HG03280 (cell line): Measurements from ENCODE around the gene PMM1.
"Not testable (repeated sequence)": the region's sequence is repeated elsewhere in the genome, so short reads cannot be mapped to it uniquely, and the experiment has no call there.

Experiments used
- ATAC-seq: cut with Tn5 transposase; IDR thresholded peaks from one replicate; pipeline ENCODE4 v1.9.1; 2021; ENCODE audit warnings: mild to moderate bottlenecking, moderate library complexity; ENCODE audit not compliant: unreplicated experiment

PMM1 gene

DNA sequence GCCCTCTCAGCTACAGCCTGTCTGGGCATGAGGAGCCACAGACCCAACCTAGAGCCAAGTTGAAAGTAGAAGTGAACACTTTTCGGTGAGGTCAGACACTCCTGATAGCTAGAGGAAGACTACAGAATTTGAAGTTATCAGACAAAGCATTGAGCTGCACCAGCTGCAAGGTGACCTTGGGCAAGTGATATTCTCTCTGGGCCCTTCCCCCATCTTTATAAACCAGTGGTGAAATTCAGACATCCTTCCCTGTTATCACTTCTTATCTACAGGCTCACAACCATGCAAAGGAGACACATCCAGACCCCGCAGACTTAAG is 8.0 kb upstream of the PMM1 start:
- ATAC-seq, result no peak

DNA sequence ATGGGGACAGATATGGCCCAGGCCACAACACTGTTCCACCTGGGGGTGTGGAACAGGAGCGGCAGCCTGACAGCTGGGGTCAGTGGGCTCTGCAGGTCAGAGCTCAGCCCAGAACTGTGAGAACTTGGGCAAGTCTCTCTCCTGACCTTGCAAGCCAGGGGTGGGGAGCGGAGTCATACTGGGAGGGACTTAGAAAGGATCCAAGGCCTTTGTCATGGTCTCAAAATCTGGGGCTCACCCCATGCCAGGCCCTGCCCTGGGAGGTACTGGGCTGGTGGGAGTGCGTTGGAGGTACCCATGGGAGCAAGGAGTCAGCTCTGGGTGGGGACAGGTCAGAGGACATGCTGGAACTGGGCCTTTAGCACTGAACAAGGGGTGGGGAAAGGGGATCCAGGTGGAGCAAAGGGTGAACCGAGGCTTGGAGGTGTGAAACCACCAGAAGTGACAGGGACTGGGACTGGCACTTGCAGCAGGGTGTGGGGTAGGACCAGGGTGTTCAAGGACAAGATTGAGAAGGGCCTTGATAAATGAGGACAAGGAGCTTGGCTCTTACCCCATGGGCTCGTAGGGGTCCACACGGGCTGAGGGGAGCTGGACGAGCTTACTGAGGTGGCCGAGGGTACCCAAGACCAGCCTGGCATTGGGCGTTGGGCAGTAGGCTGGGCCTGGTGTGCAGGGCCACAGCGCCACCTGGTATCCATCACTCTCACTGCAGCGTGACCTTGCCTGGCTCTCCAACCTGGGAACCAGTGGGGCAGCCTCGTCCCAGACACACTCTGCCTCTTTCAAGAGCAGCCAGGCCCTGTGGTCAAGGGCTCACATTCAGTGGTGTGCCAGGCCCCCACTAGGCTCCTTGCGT is 7.4 kb upstream of the PMM1 start:
- ATAC-seq, result no peak

- no peak for ATAC-seq
These were observed 6.1 kb upstream of the PMM1 start for GRCh38 chr22:41595703-41596102.

GRCh38 chr22:41593336-41593960 is 3.8 kb upstream of the PMM1 start:
- ATAC-seq, result not testable (repeated sequence)

DNA sequence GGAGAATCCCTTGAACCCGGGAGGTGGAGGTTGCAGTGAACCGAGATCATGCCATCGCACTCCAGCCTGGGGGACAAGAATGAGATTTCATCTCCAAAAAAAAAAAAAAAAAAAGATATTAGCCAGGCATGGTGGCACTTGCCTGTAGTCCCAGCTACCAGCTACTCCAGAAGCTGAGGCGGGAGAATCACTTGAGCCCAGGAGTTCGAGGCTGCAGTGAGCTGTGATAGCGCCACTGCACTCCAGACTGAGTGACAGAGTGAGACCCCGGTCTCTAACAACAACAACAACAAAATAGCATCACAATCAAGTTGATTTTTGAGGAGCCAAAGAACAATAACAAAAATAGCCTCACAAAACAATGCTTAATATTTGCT is 2.3 kb downstream of the PMM1 start:
- ATAC-seq, result no peak

- ATAC-seq, result no peak
These were observed 3.7 kb downstream of the PMM1 start for GRCh38 chr22:41585898-41586297.

DNA sequence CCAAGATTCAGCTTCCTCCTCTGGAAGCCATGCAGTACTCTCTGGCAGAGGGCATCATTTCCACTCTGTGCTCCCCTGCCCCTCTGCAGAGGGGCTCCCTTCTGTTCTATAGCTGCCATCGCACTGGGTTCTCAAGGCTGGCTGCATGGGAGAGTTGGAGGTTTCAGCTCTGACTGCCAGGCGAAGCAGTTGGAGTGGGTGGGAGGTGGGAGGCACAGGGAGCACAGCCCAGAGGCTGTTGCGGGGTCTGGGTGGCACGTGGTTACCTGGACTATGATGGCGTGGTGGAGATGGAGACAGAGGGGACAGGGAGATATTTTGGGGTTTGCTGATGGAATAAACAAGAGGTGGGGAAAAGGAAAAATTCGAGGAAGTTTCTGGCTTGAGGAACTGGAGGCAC is 4.8 kb downstream of the PMM1 start:
- ATAC-seq, result no peak

GRCh38 chr22:41582694-41583093 is 6.9 kb downstream of the PMM1 start:
- no peak for ATAC-seq

- ATAC-seq, result no peak
These were observed 9.7 kb downstream of the PMM1 start for GRCh38 chr22:41579997-41580355.

DNA sequence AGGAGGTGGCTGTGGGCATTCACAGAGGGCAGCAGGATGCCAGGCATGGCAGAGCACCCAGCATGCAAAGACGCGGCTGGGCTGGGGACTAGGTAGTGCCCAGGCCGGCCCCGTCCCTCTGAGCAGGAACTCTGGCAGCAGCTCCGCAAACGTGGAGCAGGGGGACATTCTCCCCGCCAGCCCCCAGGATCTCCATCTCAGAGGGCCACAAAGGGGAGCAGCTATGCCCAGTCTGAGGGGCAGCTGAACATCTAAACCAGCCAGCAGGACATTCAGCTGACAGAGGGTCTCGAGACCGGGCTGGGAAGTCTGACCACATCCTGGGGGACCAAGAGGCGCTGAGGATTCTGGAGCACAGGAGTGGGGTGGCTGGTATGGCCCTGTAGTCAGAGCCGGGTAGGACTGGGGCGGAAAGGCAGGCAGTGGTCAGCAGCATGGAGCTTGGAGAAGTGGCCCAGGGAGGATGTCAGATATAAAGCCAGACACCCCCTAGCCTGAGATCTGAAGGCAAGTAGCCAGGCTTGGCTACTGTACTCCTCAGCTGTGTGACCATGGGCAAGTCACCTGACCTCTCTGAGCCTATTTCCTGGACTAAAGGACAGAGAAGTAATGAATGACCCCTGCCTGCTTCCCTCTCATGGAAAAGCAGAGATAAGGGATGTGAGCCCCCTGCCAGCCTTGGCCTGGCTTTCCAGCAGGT is 10.2 kb downstream of the PMM1 start:
- no peak for ATAC-seq

GRCh38 chr22:41578818-41579217 is 10.8 kb downstream of the PMM1 start:
- ATAC-seq, result no peak

DNA sequence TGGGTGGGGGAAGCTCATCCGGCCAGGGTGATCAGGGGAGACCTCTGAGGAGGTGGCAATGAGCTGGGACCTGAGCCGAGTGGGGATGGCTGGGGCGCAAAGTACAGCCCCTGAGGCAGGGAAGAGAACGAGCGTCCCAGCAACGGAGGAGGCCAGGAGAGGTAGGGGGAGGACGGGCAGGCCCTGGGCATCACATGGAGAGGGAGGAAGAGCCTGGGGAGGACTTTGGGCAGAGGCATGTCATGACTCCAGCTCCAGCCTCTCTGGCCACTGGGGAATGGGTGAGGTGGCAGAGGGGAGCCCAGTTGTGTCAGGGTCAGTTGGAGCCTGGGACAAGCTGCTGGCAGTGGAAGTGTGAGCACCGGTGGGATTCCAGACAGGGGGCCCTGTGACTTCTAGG is 11.5 kb downstream of the PMM1 start:
- no peak for ATAC-seq

DNA sequence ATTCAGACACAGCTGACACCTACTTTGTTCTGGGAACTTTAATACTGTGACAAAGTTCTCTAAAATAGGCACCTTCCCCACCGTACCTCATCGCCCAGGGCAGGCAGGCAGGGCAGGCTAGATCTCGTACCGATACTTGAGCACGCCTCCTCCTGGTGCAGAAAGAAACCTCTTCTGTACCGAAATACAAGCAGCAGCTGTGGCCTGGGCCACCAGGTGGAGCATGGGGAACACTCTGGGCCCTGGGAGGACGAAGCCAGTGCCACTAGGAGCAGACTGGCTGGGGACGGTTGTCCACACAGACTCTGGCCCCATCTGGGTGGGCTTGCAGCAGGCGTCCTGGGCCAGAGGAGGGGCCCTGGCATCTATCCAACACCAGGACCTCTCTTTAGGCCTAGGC is 12.8 kb downstream of the PMM1 start:
- ATAC-seq, result no peak

DNA sequence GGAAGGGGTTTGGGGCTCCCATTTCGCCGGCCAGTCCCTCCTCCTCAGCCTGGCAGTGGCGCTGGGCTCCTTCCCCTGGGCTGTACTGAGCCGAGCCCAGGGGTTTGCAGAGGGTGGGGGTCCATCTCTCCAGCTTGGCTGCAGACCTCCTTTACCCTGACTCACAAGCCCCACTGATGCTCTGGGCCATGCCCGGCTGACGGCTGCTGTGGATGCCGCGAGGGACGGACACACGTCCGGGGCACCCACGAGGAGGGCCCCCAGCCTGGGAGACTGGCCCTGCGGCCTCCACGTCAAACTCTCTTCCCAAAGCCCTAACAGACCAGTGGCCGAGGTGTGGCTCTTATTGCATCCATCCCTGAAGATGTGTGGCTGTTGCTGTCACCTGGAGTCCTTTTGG is 14.1 kb downstream of the PMM1 start:
- no peak for ATAC-seq

DNA sequence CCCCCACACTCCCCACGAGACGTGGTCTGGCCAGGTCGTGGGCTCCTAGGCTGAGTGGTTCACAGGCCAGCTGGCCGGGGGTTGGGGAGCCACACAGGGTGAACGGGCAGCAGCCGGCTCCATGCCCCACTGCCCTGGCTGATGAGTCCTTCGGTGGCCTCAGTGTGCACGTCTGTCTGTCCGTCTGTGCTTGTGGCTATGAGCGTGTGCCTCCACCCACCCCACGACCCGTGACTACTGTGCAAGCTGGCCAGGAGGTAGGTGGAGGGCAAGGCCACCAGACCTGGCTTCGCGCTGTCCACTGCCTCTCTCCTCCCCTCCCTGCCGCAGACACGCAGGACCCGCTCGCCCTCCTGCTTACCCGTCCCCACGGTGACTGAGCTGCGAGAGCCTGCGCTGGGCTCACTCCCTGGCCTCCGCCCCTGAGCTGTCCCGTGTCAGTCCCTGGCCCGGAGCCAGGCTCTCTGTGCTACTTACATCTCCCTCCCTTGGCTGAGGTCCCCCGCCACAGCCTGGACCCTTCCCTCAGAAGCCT is 14.7 kb downstream of the PMM1 start:
- no peak for ATAC-seq

DNA sequence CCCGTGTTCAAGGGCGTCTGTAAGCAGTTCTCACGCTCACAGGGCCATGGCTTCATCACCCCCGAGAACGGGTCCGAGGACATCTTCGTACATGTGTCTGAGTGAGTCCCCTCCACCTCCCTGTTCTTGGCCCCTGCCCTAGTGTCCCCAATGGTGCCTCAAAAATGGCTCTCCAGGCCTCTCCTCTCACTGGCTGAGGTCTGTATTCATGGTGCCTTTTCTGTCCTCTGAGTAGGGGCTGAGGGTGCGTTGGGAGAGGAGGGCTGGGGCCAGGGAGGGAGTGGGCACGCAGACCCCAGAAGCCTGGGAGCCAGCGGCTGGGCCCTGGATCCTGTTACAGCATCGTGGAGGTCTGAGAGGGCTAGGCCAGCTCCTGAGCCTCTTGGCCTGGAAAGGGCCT is 16.0 kb downstream of the PMM1 start:
- no peak for ATAC-seq

DNA sequence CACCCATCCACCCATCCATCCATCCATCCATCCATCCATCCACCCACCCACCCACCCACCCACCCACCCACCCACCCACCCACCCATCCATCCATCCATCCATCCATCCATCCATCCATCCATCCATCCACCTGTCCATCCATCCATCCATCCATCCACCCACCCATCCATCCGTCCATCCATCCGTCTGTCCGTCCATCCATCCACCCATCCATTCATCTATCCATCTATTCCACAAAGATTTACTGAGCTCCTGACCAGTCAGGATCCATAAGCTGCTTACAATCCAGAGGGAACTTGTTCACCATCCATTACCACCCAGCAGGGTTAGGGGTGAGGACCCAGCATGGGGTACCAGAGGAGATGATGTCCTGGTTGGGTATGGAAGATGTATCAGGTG is 17.3 kb downstream of the PMM1 start:
- ATAC-seq, result not testable (repeated sequence)

GRCh38 chr22:41571786-41572185 is 17.9 kb downstream of the PMM1 start:
- ATAC-seq, result no peak

DNA sequence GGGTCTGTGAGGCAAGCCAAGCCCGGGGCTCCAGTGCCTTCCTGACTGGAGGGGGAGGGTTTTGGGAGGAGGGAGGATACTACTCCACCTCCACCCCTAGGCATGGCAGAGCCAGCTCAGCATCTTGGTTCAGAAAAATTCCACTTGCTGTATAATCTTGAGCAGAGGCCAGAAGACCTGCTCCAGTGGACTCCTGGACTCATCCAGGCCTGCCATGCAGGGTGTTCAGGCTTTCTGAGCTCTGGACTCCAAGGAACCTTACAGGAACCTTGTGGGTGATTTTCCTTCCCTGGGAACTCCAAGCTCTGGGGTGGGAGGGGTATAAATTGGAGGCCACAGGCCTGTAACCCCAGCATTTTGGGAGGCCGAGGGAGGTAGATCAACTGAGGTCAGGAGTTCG is 19.4 kb downstream of the PMM1 start:
- ATAC-seq, result no peak

DNA sequence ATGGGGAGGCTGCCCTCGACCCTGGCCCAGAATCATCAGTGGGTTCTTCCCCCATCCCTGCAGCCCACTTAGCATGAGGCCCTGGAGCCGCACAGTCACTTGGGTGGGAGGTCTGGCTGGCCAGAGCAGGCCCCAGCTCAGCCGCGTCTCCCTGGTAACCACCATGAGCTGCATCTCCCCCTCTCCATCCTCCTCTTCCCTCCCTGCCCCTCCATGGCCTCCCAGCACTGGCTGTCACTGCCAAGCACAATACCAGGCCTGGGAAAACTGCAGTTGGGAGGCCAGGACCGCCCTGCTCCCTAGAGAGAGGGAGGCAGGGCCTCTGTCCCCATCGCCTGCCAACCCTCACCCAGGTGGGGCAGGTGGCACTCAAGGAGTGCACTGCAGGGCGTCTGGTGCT is 20.8 kb downstream of the PMM1 start:
- ATAC-seq, result no peak

DNA sequence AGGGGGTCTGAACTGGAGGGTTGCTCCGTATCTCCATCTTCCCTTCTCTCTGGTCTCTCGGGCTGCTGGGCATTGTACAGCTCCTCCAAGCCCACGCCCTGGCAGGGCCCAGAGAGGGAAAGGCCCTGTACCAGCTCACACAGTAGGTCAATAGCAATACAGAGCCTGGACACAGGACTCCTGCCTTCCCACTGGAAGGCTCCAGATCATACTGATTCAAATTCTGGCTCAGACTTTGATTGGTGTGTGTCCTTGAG is 22.2 kb downstream of the PMM1 start:
- no peak for ATAC-seq

DNA sequence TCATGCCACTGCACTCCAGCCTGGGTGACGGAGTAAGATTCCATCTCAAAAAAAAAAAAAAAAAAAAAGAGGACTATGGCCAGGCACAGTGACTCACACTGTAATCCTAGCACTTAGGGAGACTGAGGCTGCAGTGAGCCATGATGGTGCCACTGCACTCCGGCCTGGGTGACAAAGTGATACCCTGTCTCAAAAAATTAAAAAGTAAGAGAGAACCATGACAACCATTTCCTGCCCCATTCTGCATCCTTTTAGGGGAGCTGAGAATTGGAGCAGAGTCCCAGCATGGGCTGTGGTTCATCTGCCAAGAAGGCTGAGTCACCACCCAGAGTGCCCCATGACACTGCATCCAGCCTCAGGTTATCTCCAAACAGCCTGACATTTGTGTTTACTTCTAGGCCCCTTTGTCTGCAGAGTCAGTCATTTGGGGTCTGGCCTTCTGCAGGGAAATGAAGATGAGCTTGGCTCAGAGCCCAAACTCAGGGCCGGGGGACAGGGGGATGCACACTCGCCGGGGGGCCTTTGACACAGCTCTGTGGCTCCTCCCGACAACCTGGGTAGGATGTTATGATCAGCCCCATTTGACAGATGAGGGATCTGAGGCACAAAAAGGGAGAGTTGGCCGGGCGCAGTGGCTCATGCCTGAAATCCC is 24.1 kb downstream of the PMM1 start:
- no peak for ATAC-seq
